SW 1271 (cell line): ENCODE results near the gene TMPRSS11F.

Experiments
- DNase-seq, 2 experiments: peaks; one replicate each; lab custom pipeline; 2025; lab: John Stamatoyannopoulos, UW

The TMPRSS11F gene

GRCh38 chr4:68077737-68078136, 51.9 kb downstream of the TMPRSS11F start:
- no peak for DNase-seq

DNA sequence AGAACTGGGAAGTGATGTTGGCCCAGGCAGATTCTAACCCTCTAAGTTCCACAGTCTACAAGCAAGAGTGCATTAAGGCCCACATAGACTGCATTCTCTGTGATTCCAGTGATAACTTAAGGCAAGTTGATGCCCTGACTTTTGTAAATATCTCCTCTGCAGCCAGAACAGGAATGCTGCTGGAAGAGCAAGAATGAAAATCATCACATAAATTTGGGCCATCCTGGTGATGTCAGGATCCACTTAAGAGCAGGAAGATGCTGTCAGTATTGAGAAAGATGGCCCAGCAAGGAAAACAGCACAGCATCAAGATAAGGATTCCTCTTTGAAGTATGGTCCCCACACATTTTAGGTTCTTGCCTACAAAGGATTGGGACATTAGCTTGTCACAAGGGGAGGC, 52.4 kb downstream of the TMPRSS11F start:
- no peak for DNase-seq

DNA sequence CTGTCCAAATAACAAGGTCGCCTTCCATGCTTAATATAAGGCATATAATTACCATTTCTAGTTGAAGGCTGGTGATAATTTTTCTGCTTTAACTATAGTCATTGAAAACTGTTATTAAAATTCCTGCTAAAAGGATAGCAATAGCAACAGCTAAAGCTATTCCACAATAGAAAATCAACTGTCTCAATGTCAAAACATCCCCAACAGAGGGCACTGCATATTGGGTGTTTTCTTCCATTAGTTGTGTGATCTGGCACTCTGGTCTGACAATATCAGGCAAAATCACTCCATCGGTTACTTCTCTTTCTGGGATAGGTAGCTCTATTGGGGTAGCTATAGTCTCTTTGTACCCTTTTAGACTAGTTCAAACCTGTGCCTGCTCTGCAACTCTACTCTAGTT, 53.5 kb downstream of the TMPRSS11F start:
- no peak for DNase-seq

- no peak for DNase-seq
Observed at GRCh38 chr4:68074397-68074796, 55.3 kb downstream of the TMPRSS11F start.

DNA sequence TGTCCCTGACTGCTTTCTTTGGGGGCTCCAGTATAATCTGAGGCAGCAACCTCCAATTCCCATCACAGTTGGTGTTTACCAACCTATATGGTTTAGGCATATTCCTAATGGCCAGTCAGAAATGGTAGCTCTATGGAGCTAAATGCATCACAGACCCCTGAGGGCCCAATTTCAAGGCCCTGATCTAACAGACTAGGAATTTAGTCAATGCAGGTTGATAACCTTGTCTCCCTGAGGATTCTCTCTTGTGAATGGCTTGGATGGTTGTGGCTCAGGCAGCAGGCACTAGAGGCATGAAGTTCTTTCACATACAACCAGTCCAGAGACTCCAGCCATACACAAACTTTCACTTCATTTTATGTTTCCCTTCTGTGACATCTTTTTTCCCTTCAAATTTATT, 59.4 kb downstream of the TMPRSS11F start:
- no peak for DNase-seq

DNA sequence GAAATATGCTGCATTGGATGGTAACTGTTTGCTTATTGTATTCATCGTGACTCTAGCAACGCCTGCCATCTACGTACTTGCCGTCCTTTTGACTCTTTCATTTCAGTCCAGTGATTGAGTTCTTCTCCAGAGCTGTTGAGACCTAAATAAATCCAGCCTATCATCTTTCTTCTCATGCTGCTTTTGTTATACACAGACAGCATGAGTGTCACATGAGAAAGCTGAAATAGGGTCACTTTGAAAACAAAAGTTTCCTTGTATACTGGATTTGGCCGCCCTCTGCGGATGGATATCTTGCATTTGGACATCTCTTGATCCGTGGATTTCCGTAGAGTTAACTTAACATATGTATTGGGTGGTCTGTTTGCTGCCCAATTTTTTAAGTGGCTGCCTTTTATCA, 67.2 kb downstream of the TMPRSS11F start:
- DNase-seq = no peak

- DNase-seq = no peak
Observed at GRCh38 chr4:68038272-68038671, 91.4 kb downstream of the TMPRSS11F start.

DNA sequence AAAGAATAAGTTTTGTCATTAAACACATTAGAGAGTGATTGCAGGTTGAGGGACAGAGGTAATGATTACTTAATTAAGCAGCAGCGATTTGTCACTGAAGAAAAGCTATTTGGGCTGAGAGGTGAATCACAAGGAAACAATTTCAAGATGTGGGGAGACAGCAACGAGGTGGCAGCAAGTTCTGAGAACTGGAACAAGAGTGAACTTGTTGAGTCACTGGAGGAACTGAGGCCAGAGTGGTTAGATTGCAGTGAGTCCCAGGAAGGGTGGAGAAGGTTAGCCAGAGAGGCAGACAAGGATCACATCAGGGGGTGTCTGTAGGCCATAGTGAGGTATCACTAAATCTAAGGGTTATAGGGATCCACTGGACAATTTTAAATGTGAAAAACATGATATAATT, 108.5 kb downstream of the TMPRSS11F start:
- no peak for DNase-seq

DNA sequence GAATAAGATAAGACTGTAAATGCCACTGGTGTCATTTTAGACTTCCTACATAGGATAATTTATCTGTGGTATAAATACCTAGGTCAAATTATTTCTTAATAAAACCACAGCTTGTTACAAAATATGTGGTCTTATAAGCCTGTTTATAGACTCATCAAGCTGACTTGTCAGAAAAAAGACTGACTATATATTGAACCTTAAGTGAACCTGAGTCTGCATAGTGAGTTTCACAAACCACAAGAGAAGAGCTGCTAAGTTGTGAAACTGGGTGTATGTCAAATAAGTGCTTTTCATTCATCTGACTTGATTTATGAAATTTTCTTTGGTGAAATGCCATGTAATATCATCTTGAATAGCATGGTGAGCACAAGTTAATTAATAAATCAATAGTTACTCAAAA, 118.0 kb downstream of the TMPRSS11F start:
- DNase-seq = no peak
